Activated naive CD8-positive, alpha-beta T cell (primary cell): Measurements from ENCODE around the gene KIAA0753.

ENCODE experiments used
- H3K27ac Mint-ChIP-seq: one replicate; pipeline ENCODE4 v1.8.0; 2021; ENCODE audit warnings: mixed read lengths
- H3K27me3 Mint-ChIP-seq: one replicate; pipeline ENCODE4 v1.8.0; 2021; ENCODE audit warnings: mixed read lengths
- H3K36me3 Mint-ChIP-seq: one replicate; pipeline ENCODE4 v1.8.0; 2021; ENCODE audit warnings: mixed read lengths
- H3K4me1 Mint-ChIP-seq: one replicate; pipeline ENCODE4 v1.8.0; 2021; ENCODE audit warnings: low read depth, mixed read lengths
- H3K4me3 Mint-ChIP-seq: one replicate; pipeline ENCODE4 v1.8.0; 2021; ENCODE audit warnings: mild to moderate bottlenecking, mixed read lengths
- H3K9me3 Mint-ChIP-seq: one replicate; pipeline ENCODE4 v1.8.0; 2021; ENCODE audit warnings: low read depth, mixed read lengths

Gene KIAA0753

GRCh38 chr17:6548034-6548433 is 92.5 kb downstream of the KIAA0753 start:
- H3K4me1 Mint-ChIP-seq: peaks cover 8% of the 10 kb centered on the region
- H3K27ac Mint-ChIP-seq: no peak overlapping the region
- no peaks in the 10 kb centered on the region for H3K9me3 Mint-ChIP-seq
- no peaks in the 10 kb centered on the region for H3K27me3 Mint-ChIP-seq
- no peaks in the 10 kb centered on the region for H3K36me3 Mint-ChIP-seq
- no peak overlapping the region for H3K4me3 Mint-ChIP-seq

GRCh38 chr17:6547336-6547735 is 93.2 kb downstream of the KIAA0753 start:
- Mint-ChIP-seq H3K9me3 (no peaks in the 10 kb centered on the region), H3K27ac (no peak overlapping the region), H3K36me3 (no peaks in the 10 kb centered on the region), H3K27me3 (no peaks in the 10 kb centered on the region), H3K4me1 (peaks cover 8% of the 10 kb centered on the region), H3K4me3 (no peak overlapping the region)

- no peak overlapping the region for H3K4me3 Mint-ChIP-seq
- no peak overlapping the region for H3K27ac Mint-ChIP-seq
- H3K36me3 Mint-ChIP-seq: no peaks in the 10 kb centered on the region
- no peaks in the 10 kb centered on the region for H3K27me3 Mint-ChIP-seq
- H3K9me3 Mint-ChIP-seq: no peaks in the 10 kb centered on the region
- peaks cover 8% of the 10 kb centered on the region for H3K4me1 Mint-ChIP-seq
These were observed 94.3 kb downstream of the KIAA0753 start for GRCh38 chr17:6546069-6546718.

- H3K27me3 Mint-ChIP-seq: no peaks in the 10 kb centered on the region
- peaks cover 8% of the 10 kb centered on the region for H3K4me1 Mint-ChIP-seq
- H3K9me3 Mint-ChIP-seq: no peaks in the 10 kb centered on the region
- no peak overlapping the region for H3K27ac Mint-ChIP-seq
- no peak overlapping the region for H3K4me3 Mint-ChIP-seq
- H3K36me3 Mint-ChIP-seq: no peaks in the 10 kb centered on the region
These were observed 95.2 kb downstream of the KIAA0753 start for GRCh38 chr17:6545291-6545690.

- H3K4me3 Mint-ChIP-seq: no peak overlapping the region
- H3K4me1 Mint-ChIP-seq: peaks cover 8% of the 10 kb centered on the region
- no peak overlapping the region for H3K27ac Mint-ChIP-seq
- no peaks in the 10 kb centered on the region for H3K36me3 Mint-ChIP-seq
- H3K9me3 Mint-ChIP-seq: no peaks in the 10 kb centered on the region
- H3K27me3 Mint-ChIP-seq: no peaks in the 10 kb centered on the region
These were observed 96.5 kb downstream of the KIAA0753 start for GRCh38 chr17:6544011-6544370.

- no peak overlapping the region for H3K27ac Mint-ChIP-seq
- no peak overlapping the region for H3K4me3 Mint-ChIP-seq
- no peaks in the 10 kb centered on the region for H3K9me3 Mint-ChIP-seq
- H3K27me3 Mint-ChIP-seq: no peaks in the 10 kb centered on the region
- peaks cover 2% of the 10 kb centered on the region for H3K4me1 Mint-ChIP-seq
- H3K36me3 Mint-ChIP-seq: peaks cover 2% of the 10 kb centered on the region
These were observed 97.2 kb downstream of the KIAA0753 start for GRCh38 chr17:6543079-6544010.

- H3K9me3 Mint-ChIP-seq: no peaks in the 10 kb centered on the region
- no peaks in the 10 kb centered on the region for H3K4me1 Mint-ChIP-seq
- H3K36me3 Mint-ChIP-seq: peaks cover 4% of the 10 kb centered on the region
- H3K4me3 Mint-ChIP-seq: no peak overlapping the region
- H3K27ac Mint-ChIP-seq: no peak overlapping the region
- no peaks in the 10 kb centered on the region for H3K27me3 Mint-ChIP-seq
These were observed 97.9 kb downstream of the KIAA0753 start for GRCh38 chr17:6542577-6542976.

GRCh38 chr17:6541886-6542285 is 98.6 kb downstream of the KIAA0753 start:
- H3K27me3 Mint-ChIP-seq: no peaks in the 10 kb centered on the region
- no peak overlapping the region for H3K27ac Mint-ChIP-seq
- peaks cover 5% of the 10 kb centered on the region for H3K36me3 Mint-ChIP-seq
- H3K9me3 Mint-ChIP-seq: no peaks in the 10 kb centered on the region
- no peak overlapping the region for H3K4me3 Mint-ChIP-seq
- no peaks in the 10 kb centered on the region for H3K4me1 Mint-ChIP-seq

- Mint-ChIP-seq H3K36me3 (peaks cover 5% of the 10 kb centered on the region), H3K9me3 (no peaks in the 10 kb centered on the region), H3K27me3 (no peaks in the 10 kb centered on the region), H3K4me3 (no peak overlapping the region), H3K4me1 (no peaks in the 10 kb centered on the region), H3K27ac (no peak overlapping the region)
These were observed 100.6 kb downstream of the KIAA0753 start for GRCh38 chr17:6539871-6540270.

- no peak overlapping the region for H3K27ac Mint-ChIP-seq
- H3K36me3 Mint-ChIP-seq: peaks cover 5% of the 10 kb centered on the region
- peaks cover 2% of the 10 kb centered on the region for H3K27me3 Mint-ChIP-seq
- no peak overlapping the region for H3K4me3 Mint-ChIP-seq
- no peaks in the 10 kb centered on the region for H3K9me3 Mint-ChIP-seq
- H3K4me1 Mint-ChIP-seq: no peaks in the 10 kb centered on the region
These were observed 103.9 kb downstream of the KIAA0753 start for GRCh38 chr17:6536566-6537065.

- Mint-ChIP-seq H3K27me3 (peaks cover 2% of the 10 kb centered on the region), H3K4me3 (no peak overlapping the region), H3K4me1 (no peaks in the 10 kb centered on the region), H3K27ac (no peak overlapping the region), H3K36me3 (peaks cover 5% of the 10 kb centered on the region), H3K9me3 (no peaks in the 10 kb centered on the region)
These were observed 104.5 kb downstream of the KIAA0753 start for GRCh38 chr17:6536053-6536452.

- Mint-ChIP-seq H3K27ac (no peak overlapping the region), H3K4me3 (no peak overlapping the region), H3K27me3 (peaks cover 2% of the 10 kb centered on the region), H3K9me3 (no peaks in the 10 kb centered on the region), H3K36me3 (peaks cover 5% of the 10 kb centered on the region), H3K4me1 (no peaks in the 10 kb centered on the region)
These were observed 105.5 kb downstream of the KIAA0753 start for GRCh38 chr17:6534846-6535514.

- Mint-ChIP-seq H3K4me3 (no peak overlapping the region), H3K27ac (no peak overlapping the region)
These were observed 108.0 kb downstream of the KIAA0753 start for GRCh38 chr17:6532441-6532885.

GRCh38 chr17:6531575-6531974 is 108.9 kb downstream of the KIAA0753 start:
- no peaks in the 10 kb centered on the region for H3K4me1 Mint-ChIP-seq
- H3K27me3 Mint-ChIP-seq: peaks cover 2% of the 10 kb centered on the region
- no peak overlapping the region for H3K27ac Mint-ChIP-seq
- no peaks in the 10 kb centered on the region for H3K9me3 Mint-ChIP-seq
- H3K4me3 Mint-ChIP-seq: no peak overlapping the region
- H3K36me3 Mint-ChIP-seq: no peaks in the 10 kb centered on the region

More at GRCh38 chr17:6532441-6532885, 108.0 kb downstream of the KIAA0753 start:
- Mint-ChIP-seq H3K27me3 (peaks cover 2% of the 10 kb centered on the region), H3K4me1 (no peaks in the 10 kb centered on the region), H3K9me3 (no peaks in the 10 kb centered on the region), H3K36me3 (peaks cover under 1% of the 10 kb centered on the region)
